ENCODE measurements around the gene RBP2.
"Not testable (repeated sequence)": the region's sequence is repeated elsewhere in the genome, so short reads cannot be mapped to it uniquely, and the experiment has no call there.

The RBP2 gene

DNA sequence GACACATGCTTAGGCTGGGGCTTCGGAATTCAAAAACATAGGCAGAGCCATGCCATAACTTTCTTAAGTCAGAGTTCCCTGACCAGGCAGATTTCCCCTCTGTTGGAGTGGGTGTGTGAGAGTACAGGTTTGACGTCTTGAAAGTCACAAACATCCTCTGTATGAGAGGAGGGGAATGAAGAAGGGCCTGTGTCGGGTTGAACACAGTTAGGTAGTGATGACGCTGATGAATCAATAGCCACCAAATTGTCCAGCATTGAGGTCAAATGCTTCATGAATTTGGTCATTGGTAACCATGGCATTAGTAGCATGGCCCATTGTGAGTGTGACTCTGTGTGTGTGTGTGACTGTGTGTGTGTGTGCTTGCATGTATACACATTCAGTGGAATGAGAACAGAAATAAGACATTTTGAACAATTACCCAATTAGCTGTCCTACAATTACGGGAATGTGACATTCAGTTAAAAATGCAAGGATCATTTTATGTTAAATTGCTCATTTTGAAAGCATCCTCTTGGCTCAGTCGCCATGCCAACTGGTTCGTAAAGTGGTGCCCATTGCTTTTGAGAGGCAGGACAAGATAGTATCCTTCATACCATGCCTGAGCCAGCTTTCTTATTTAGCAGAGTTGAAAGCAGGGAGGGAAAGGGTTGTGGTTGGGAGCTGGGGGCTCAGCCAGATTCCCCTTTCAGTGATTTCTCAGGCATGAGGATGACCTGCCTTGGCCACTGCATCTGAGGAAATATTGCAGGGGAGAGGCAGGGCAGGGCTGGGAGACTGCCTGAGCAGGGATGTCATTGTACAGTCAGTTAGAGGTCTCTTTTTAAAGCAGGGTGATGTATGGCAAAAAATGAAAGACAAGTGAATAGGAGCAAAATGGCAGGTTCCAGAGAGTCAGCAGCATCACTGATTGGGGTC lies 35.4 kb downstream of the RBP2 start:
- DNase-seq: no peak

DNA sequence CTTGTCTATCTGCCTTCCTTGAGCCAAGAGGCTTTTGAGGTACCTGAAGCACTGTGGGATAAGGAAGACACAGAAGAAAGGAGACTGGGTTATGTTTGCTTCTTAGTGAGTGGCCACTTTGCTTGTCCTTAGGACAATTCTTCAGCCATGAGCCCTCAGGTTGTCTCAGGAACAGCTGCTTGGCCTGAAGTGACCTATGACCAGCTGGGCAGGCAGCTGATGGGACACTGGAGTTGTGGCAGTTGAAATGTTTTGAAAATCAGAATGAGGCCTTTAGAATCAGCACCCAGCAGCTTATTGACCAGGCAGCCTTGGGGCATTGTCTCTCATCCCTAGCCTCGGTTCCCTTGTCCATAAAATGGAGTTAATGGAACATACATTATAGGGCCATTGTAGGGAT lies 37.0 kb downstream of the RBP2 start:
- no peak for DNase-seq

DNA sequence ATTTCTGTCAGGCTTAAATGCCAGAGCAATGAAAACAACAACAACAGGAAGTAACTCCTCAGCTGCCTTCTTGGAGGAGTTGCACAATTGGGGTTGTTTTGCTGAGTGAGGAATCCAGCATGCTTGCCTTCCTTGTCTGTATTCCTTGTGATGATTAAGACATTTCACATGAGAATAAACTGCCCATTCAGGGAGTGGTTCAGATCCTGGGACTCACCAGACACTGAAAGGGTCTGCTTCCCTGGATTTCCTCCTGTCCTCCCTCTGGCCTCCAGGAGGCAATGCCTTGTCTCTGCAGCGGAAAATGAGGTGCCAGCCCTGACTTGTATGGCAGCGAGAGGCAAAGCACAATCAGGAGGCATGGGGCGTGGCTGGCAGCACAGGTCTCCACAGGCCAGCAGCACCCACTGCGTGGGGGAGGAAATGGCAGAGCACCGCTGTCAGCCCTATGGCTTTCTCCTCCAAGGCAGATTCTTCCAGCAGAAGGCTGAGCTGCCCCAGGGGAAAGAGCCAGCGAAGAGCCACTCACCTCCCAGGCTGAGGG lies 41.5 kb downstream of the RBP2 start:
- no peak for DNase-seq

DNA sequence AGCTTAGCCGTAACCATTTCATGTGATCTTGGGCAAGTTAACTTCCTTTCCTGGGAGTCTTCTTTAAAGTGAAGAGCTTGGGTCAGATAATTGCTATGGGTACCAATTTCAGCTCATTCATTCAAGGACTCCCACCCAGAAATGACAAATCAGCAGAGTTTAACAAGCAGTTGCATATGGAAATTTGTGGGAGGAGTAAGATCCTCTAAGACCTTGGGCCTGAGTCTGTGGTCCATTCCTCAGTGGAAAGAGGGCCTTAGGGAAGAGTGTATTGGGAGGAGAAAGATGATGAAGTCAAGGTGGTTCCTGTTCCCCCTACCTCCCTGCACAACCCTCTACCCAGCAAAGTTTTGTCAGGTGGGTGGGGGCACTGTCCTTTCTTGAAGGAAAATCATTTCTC lies 42.1 kb downstream of the RBP2 start:
- no peak for DNase-seq

DNA sequence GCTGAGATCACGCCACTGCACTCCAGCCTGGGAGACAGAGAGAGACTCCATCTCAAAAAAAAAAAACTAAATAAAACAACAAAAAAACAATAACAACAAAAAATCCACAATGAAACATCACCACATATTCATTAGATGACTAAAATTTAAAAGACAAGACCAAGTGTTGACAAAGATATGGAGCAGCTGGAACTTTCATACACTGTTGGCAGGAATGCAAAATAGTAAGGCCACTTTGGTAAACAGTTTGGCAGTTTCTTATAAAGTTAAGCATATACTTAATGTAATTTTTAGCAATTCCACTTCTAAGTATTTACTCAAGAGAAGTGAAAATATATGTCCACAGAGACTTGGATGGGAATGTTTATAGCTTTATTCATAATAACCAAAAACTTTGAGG lies 43.2 kb downstream of the RBP2 start:
- DNase-seq: no peak

DNA sequence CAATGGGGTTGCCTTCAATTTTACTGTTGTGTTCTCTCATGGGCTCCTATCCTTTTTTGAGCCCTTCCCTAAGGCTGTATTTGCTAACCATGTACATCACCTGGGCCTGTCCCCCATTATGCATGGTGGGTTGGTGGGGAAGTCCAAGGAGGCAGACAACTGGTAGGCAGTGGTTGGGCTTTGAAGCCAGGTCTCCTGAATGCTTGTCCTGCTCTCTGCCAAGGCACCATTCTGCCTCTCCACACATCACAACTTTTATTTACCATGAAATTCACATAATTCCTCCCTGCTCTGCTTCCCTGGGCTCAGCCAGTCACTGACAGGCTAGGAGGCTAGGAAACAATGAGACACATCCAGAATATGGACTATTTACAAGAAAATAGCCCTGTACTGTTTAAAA lies 45.8 kb downstream of the RBP2 start:
- peak; percentile 32 for DNase-seq

DNA sequence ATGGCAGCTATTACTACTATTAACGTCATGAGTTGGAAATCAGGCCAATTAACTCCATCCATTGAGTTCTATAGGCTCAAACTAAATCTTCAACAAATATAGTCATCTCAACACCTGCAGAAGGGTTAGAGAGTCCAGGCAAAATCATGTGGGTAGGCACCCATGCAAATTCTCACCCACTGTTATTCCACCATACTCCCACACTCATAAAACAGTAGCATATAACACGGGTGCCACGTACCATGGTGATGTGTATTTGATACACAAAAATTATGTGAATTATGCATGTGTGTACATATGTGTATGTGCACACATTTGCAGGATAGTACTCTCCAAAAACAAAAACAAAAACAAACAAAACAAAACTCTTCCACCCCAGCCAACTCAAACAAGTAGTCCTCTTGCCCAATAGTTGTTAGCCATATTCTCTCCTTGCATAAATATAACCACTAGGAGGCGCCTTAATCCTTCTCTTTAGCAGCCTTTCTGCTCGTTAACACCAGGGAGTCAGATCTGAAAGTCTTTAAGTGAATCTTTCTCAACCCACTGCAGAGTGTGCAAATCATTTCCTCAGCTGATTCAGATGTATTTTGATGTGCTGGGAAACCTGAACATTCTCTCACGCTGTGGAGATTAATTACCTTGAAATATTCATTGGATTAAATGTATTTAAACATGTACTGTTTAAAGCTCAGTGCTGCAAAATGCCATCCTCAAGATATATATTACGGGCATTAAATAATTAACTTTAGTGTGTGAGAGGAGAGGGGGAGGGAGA lies 48.8 kb downstream of the RBP2 start:
- peak; percentile 91 for DNase-seq

DNA sequence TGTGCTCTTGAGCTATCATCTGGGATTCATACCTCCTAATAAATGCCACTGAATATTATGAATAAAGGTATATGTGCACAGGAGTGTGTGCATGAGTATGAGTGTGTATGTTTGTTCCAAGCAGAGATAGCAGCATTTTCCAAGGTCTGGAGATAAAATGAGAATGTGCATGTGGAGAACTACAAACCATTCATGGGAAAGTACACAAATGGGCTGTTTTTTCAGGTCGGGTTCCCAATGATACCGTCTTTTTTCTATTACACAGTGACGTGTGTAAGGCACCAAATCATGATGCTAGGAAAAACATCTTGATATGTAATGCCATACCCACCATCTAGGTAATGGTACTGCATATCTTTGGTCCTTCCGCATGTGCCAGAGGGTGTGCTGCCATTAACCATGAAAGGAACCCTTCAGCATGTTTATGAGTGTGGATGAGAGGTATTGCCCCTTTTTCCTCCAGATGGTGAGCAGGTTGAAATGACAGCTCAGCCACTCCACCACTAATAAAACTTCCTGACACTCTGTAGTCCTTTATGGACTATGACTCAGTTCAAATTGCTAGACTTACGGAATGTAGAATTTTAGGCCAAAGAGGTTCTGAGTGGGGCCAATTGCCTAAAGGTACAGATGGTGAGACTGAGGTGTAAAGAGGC lies 50.4 kb downstream of the RBP2 start:
- no peak for DNase-seq

DNA sequence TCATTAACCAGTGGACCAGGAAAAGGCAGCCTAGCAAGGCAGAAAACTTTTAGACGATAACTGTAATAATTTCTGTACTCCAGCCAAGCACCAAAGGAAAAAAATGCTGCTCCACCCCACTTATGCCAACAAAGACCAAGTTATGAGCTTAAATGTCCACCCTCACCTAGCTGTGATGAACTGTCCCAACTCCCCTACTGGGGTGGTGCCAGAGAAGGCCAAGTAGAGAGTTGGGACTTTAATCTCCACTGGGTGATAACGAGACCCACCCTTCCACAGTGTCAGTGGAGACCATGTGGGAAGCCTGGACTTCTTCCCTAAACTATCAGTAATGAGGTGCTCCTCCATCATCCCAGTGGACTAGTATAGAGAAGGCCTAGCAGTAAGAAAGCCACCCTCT lies 53.1 kb downstream of the RBP2 start:
- no peak for DNase-seq

DNA sequence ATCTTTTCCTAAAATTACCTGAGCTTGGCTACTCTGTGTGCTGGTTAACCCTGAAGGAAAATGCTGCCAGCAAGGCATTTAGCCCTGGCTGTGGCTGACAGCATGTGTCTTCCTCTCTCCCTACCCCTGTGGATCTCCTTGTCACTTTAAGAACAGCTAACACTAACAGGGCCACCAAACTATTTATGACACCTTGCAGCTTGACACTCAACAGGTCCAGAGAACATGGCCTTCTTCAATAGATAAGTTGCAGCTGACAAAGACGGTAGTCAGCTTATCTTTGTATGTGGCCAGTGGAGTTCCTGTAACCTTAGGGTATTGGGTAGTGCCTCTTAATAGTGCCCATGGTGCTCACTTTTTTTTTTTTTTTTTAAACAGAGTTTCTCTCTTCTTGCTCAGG lies 54.9 kb downstream of the RBP2 start:
- DNase-seq: peak; percentile 40

DNA sequence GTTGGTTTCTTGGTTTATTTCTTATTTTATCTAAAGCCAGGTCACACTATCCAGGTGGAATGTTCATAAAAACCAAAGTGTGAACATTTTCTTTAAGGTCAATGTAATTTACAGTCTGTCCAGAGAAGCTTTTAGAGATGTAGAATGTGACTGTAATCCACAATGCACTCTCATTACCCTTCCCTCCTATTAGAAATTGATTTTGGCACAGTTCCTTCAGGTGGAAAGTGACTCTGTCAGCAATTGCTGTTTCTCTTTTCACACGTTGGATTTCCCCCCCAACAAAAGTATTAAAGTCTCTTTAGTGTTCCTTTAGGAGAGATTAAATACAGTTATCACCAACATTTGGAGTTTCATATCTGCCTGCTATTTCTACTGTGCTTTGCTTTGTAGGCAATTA lies 55.3 kb downstream of the RBP2 start:
- peak; percentile 51 for DNase-seq

DNA sequence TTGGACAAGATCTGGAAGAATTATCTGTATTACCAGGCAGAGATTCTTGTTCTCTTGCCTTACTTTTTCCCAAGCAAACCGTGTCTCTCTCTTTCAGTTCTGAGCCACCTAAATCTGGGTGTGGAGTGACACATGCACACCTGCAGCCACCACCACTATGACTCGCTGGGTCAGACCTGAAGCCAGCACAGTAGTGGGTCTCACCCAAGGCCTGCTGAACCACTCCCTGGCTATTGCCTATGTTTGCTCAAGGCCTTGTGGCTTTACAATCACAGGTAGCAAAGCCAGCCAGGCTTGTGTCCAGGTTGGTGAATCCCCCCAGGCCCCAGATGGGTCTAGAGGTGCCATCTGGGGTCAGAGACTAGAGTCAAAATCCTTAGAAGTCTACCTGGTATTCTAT lies 58.2 kb downstream of the RBP2 start:
- DNase-seq: no peak

DNA sequence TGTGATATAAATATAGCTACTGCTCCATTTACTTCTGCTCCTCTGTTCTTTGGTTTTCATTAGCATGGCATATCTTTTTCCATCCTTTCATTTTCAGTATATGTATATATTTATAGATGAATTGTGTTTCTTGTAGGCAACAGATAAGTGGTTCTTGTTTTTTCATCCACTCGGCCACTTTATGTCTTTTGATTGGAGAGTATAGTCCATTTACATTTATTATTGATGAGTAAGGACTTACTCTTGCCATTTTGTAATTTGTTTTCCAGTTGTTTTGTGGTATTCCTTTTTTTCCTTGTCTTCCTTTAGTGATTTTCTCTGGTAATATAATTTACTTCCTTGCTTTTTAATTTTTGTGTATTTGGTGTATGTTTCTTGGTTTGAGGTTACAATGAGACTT lies 60.0 kb downstream of the RBP2 start:
- no peak for DNase-seq

DNA sequence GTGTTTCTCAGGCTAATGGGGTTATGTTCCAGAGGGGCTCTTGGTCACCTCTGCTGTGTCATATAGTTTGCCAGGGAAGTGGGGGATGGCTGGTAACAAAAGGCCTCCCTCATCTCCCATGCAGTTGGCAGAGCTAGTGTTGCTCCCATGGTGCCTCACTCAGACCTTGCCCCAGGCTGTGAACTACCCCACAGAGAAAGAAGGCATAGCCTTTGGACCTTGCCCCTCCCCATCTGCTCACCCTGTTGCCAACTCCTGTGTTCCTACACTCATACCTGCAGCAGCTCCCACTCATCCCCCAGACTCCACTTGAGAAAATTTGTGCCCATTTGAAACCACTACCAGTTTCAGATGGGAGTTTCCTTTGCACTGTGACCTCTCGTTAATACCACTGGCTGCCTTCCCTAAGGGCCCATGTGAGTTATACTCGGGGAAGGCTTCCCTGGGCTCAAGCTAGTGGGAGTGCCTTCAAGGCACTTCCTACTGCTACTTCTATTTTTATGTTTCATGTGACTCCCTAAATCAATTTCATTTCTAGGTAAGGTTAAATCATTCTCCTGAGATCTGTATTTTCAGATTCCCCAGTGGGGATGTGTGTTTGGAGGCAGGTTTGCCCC lies 61.6 kb downstream of the RBP2 start:
- no peak for DNase-seq

DNA sequence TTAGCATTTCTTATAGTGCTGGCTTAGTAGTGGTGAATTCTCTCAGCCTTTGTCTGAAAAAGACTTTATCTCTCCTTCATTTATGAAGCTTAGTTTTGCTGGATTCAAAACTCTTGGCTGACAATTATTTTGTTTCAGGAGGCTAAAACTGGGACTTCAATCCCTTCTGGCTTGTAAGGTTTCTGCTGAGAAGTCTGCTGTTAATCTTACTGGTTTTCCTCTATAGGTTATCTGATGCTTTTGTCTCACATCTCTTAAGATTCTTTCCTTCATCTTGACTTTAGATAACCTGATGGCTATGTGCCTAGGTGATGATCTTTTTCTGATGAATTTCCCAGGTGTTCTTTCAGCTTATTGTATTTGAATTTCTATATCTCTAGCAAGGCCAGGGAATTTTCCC lies 63.4 kb downstream of the RBP2 start:
- not testable (repeated sequence) for DNase-seq

All from NCI-H1092 treated with DMSO at 0.1 percent for 48 hours (cell line).